HG03159 (cell line): ENCODE results near the gene SLX1A.
"Not testable (repeated sequence)": the region's sequence is repeated elsewhere in the genome, so short reads cannot be mapped to it uniquely, and the experiment has no call there.

Experiments
- ATAC-seq: cut with Tn5 transposase; IDR thresholded peaks from one replicate; pipeline ENCODE4 v1.9.1; 2021; ENCODE audit warnings: mild to moderate bottlenecking, moderate library complexity; ENCODE audit not compliant: unreplicated experiment

Gene SLX1A

DNA sequence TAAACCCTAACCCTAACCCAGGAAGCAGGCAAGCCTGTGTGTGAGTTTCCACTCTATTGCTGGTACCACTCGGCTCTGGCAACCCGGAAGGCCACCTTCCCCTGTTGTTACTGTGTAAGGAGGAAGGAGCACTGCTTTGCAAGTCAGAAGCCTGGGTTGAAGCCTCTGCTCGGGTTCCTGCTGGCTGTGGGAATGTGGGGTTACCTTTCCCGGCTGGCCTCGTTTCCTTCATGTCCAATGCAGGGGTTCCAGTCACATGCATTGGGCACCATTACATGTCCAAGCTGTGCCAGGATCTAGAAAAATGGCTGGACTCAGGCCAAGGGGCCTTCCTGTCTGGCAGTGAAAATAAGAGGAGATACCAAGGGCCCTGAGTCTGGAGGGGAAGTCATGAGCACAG, 23.4 kb downstream of the SLX1A start:
- not testable (repeated sequence) for ATAC-seq
